H9 (cell line): ENCODE results near the gene MGRN1. TPM values are rescaled to one million over a fixed set of nuclear protein-coding genes. Genes with fewer than 3 reads are reported as not detected.
A peak's percentile ranks its signal among the peaks of the same experiment; 100 is the strongest.

Source experiments
- DNase-seq: peaks from one replicate; pipeline ENCODE4 v3.0.0-alpha.2; 2017
- H2AFZ ChIP-seq: one replicate; pipeline ENCODE4 v1.6.1; 2013; ENCODE audit warnings: mild to moderate bottlenecking, low read length, control low read depth, moderate library complexity
- H2AK5ac ChIP-seq: 2 replicates; pipeline ENCODE4 v1.6.1; 2013; ENCODE audit warnings: low read length, control low read depth, mixed read lengths; ENCODE audit not compliant: insufficient read length
- H2BK120ac ChIP-seq: one replicate; pipeline ENCODE4 v1.6.1; 2013; ENCODE audit warnings: low read depth, mild to moderate bottlenecking, low read length, control low read depth, inconsistent platforms; ENCODE audit not compliant: poor library complexity, severe bottlenecking
- H2BK12ac ChIP-seq: 2 replicates; pipeline ENCODE4 v1.6.1; 2013; ENCODE audit warnings: low read length, control low read depth, mixed read lengths, low read depth; ENCODE audit not compliant: insufficient read length
- H2BK15ac ChIP-seq: 2 replicates; pipeline ENCODE4 v1.6.1; 2013; ENCODE audit warnings: low read depth, low read length, control low read depth
- H2BK20ac ChIP-seq: one replicate; pipeline ENCODE4 v1.6.1; 2013; ENCODE audit warnings: low read depth, mild to moderate bottlenecking, low read length, control low read depth, inconsistent platforms; ENCODE audit not compliant: poor library complexity, severe bottlenecking
- H2BK5ac ChIP-seq: 2 replicates; pipeline ENCODE4 v1.6.1; 2013; ENCODE audit warnings: low read length, control low read depth, mixed read lengths; ENCODE audit not compliant: insufficient read length
- H3K14ac ChIP-seq: 2 replicates; pipeline ENCODE4 v1.6.1; 2013; ENCODE audit warnings: low read length, control low read depth; ENCODE audit not compliant: insufficient read depth
- H3K18ac ChIP-seq: 2 replicates; pipeline ENCODE4 v1.6.1; 2013; ENCODE audit warnings: low read depth, mild to moderate bottlenecking, mixed read lengths, low read length, control low read depth; ENCODE audit not compliant: insufficient read length
- H3K23ac ChIP-seq: 2 replicates; pipeline ENCODE4 v1.6.1; 2013; ENCODE audit warnings: low read length, control low read depth, mixed read lengths, low read depth; ENCODE audit not compliant: insufficient read length
- H3K23me2 ChIP-seq: 2 replicates; pipeline ENCODE4 v1.6.1; 2013; ENCODE audit warnings: low read depth, mild to moderate bottlenecking, mixed read lengths, low read length, control low read depth; ENCODE audit not compliant: insufficient read length, poor library complexity, severe bottlenecking
- H3K27ac ChIP-seq: 2 replicates; pipeline ENCODE4 v1.5.1; 2013; ENCODE audit warnings: low read length, control low read depth, mixed read lengths, low read depth; ENCODE audit not compliant: insufficient read length
- H3K27me3 ChIP-seq: 2 replicates; pipeline ENCODE4 v1.6.1; 2013; ENCODE audit warnings: low read length, control low read depth, inconsistent platforms; ENCODE audit not compliant: insufficient read depth
- H3K4ac ChIP-seq: 2 replicates; pipeline ENCODE4 v1.6.1; 2013; ENCODE audit warnings: low read depth, mild to moderate bottlenecking, control low read depth, inconsistent platforms, low read length, moderate library complexity
- H3K4me1 ChIP-seq: 2 replicates; pipeline ENCODE4 v1.6.1; 2013; ENCODE audit warnings: low read length, control low read depth, inconsistent platforms; ENCODE audit not compliant: insufficient read depth
- H3K4me2 ChIP-seq: 2 replicates; pipeline ENCODE4 v1.6.1; 2013; ENCODE audit warnings: low read length, control low read depth, mixed read lengths; ENCODE audit not compliant: insufficient read length, insufficient read depth
- H3K56ac ChIP-seq: 2 replicates; pipeline ENCODE4 v1.6.1; 2013; ENCODE audit warnings: low read depth, mild to moderate bottlenecking, mixed read lengths, low read length, control low read depth; ENCODE audit not compliant: insufficient read length
- H3K79me1 ChIP-seq: 2 replicates; pipeline ENCODE4 v1.6.1; 2013; ENCODE audit warnings: low read depth, mild to moderate bottlenecking, moderate library complexity, low read length, control low read depth, inconsistent platforms; ENCODE audit not compliant: insufficient read depth, poor library complexity, severe bottlenecking
- H3K79me2 ChIP-seq: 2 replicates; pipeline ENCODE4 v1.6.1; 2013; ENCODE audit warnings: low read length, control low read depth, inconsistent platforms; ENCODE audit not compliant: insufficient read depth
- H3K9ac ChIP-seq: 2 replicates; pipeline ENCODE4 v1.6.1; 2013; ENCODE audit warnings: low read length, control low read depth, mixed read lengths; ENCODE audit not compliant: insufficient read length; ENCODE audit errors: extremely low read depth
- H3K9me3 ChIP-seq: one replicate; pipeline ENCODE4 v1.6.1; 2013; ENCODE audit warnings: low read depth, low read length, inconsistent platforms; ENCODE audit not compliant: control insufficient read depth
- H3T11ph ChIP-seq: one replicate; pipeline ENCODE4 v1.6.1; 2013; ENCODE audit warnings: mild to moderate bottlenecking, low read length, control low read depth, inconsistent platforms
- H4K20me1 ChIP-seq: one replicate; pipeline ENCODE4 v1.6.1; 2013; ENCODE audit not compliant: control insufficient read depth, insufficient read length, insufficient read depth
- H4K5ac ChIP-seq: 2 replicates; pipeline ENCODE4 v1.6.1; 2013; ENCODE audit warnings: low read depth, mild to moderate bottlenecking, mixed read lengths, low read length, control low read depth; ENCODE audit not compliant: insufficient read length
- H4K8ac ChIP-seq: replicated peaks from 2 replicates; pipeline ENCODE4 v1.6.1; 2013; ENCODE audit warnings: low read length, control low read depth, mixed read lengths, low read depth; ENCODE audit not compliant: insufficient read length
- H4K91ac ChIP-seq: 2 replicates; pipeline ENCODE4 v1.6.1; 2013; ENCODE audit warnings: low read depth, mild to moderate bottlenecking, moderate library complexity, mixed read lengths, low read length, control low read depth; ENCODE audit not compliant: insufficient read length
- H3K27ac Mint-ChIP-seq, 3 experiments: 2 replicates in 2 of 3; 3 replicates in 1 of 3; pipeline ENCODE4 v1.8.0; 2020 to 2021; ENCODE audit warnings: mixed read lengths in 3 of 3, mild to moderate bottlenecking in 1 of 3, moderate library complexity in 1 of 3
- H3K27me3 Mint-ChIP-seq: 2 replicates; pipeline ENCODE4 v1.8.0; 2021; ENCODE audit warnings: low read depth, mild to moderate bottlenecking, moderate library complexity, mixed read lengths
- H3K36me3 Mint-ChIP-seq, 3 experiments: 2 replicates in 2 of 3; 3 replicates in 1 of 3; pipeline ENCODE4 v1.8.0; 2020 to 2021; ENCODE audit warnings: low read depth in 3 of 3, mixed read lengths in 3 of 3; ENCODE audit not compliant: insufficient read depth in 1 of 3
- H3K4me1 Mint-ChIP-seq, 2 experiments: 2 replicates each; pipeline ENCODE4 v1.8.0; 2020; ENCODE audit warnings: mixed read lengths in 2 of 2
- H3K4me3 Mint-ChIP-seq, 2 experiments: 2 replicates in 1 of 2; 3 replicates in 1 of 2; pipeline ENCODE4 v1.8.0; 2020 to 2021; ENCODE audit warnings: mild to moderate bottlenecking in 2 of 2, mixed read lengths in 2 of 2, moderate library complexity in 1 of 2
- H3K9me3 Mint-ChIP-seq, 2 experiments: 2 replicates in 1 of 2; 3 replicates in 1 of 2; pipeline ENCODE4 v1.8.0; 2020; ENCODE audit warnings: mild to moderate bottlenecking in 2 of 2, mixed read lengths in 2 of 2, moderate library complexity in 1 of 2
- CTCF ChIP-seq: fragments of 200-600 bp; sonication (generic); conservative IDR thresholded peaks from 3 replicates; pipeline ENCODE4 v1.8.0; 2021; ENCODE audit warnings: antibody characterized with exemption, mild to moderate bottlenecking
- WGBS: extraction: QIAGEN DNeasy Blood & Tissue Kit; methylation state at CpG from one replicate; pipeline ENCODE4 v1.1.7; 2013; ENCODE audit warnings: missing lambda C conversion rate, low lambda C conversion rate, mixed read lengths; ENCODE audit not compliant: insufficient read length; ENCODE audit errors: extremely low coverage; 5-methylcytosine and 5-hydroxymethylcytosine counted together
- total RNA-seq: library from RNA; stranded (reverse); gene quantifications from 2 replicates; pipeline ENCODE4 v1.2.1, GENCODE V29; 2021

Gene MGRN1
- total RNA-seq, 1 experiment from 2014 or later: 91.6 TPM

- Mint-ChIP-seq H3K4me1 (no peaks in the 10 kb centered on the region), H3K27me3 (no peaks in the 10 kb centered on the region; the same call in 1 of the 2 replicates), H3K9me3 (no peaks in the 10 kb centered on the region), H3K4me3 (no peak overlapping the region), H3K27ac (0 out of 7 replicates have a peak overlapping the region, but pooled peaks of 1 of the 3 experiments have one; percentile 75), H3K36me3 (peaks cover 14 to 65% (median 48%) of the 10 kb centered on the region in 3 experiments; a peak in 6 of 7 replicates)
- Histone ChIP-seq H3K79me1 (no peaks in the 10 kb centered on the region), H4K91ac (no peak overlapping the region), H3K56ac (no peak overlapping the region), H2BK120ac (no peak overlapping the region), H3K27me3 (no peaks in the 10 kb centered on the region), H3K79me2 (no peaks in the 10 kb centered on the region), H3K9ac (no peak overlapping the region), H3K23me2 (no peaks in the 10 kb centered on the region), H3K4me1 (no peaks in the 10 kb centered on the region), H2BK20ac (no peak overlapping the region), H2AK5ac (no peak overlapping the region), H3K27ac (no peak overlapping the region), H2BK15ac (no peak overlapping the region), H3K4ac (no peak overlapping the region), H2BK12ac (no peak overlapping the region), H2AFZ (no peak overlapping the region), H3K14ac (no peak overlapping the region), H3K23ac (no peak overlapping the region), H4K5ac (no peak overlapping the region), H2BK5ac (no peak overlapping the region), H3K9me3 (no peaks in the 10 kb centered on the region), H3K18ac (no peak overlapping the region), H4K8ac (no peak overlapping the region), H3T11ph (no peak overlapping the region), H3K4me2 (no peak overlapping the region), H4K20me1 (no peaks in the 10 kb centered on the region)
- no peak for TF ChIP-seq CTCF
- no peak for DNase-seq
- no CpG with 5 or more reads among the region's 19 CpGs for WGBS
These were observed 74.5 kb downstream of the MGRN1 start for GRCh38 chr16:4699046-4699556.
